Stimulated activated CD4-positive, alpha-beta T cell treated with anti-CD3 and anti-CD28 coated beads, Interleukin-1b, Interleukin-23, amount 100 ng/mL, for 48 hours (primary cell): ENCODE data around the gene ERBB4.

Experiments used
- DNase-seq: peaks from one replicate; pipeline ENCODE4 v3.0.0-alpha.2; 2020

Gene ERBB4

DNA sequence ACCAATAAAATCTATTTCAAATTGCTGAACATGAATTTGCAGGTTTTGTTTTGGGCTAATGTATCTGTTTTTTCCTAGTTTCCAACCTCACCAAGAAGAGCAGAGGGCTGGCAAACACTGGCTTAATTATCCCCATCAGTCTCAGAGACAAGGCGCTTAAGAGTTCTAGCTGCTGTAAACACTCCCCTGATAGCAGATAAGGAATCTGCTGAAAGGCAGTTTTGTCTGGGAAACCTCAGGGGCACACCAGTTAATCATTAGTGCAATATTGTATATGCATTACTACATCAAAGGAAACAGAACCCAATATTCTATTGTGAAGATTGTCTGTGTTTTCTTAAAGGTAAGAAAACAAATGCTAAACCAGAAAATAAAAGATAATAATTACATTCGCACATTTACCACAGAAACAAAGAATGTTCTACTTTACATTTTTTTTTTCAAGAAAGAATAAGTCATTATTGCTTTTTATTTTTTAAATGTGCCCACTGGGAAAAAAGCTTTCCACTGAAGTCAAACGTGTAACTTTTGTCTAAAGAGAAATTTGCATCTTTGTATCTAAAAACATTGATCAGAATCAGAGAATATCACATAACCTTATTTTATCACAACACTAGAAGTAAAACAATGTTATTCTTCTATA, 179.1 kb downstream of the ERBB4 start:
- no peak for DNase-seq

DNA sequence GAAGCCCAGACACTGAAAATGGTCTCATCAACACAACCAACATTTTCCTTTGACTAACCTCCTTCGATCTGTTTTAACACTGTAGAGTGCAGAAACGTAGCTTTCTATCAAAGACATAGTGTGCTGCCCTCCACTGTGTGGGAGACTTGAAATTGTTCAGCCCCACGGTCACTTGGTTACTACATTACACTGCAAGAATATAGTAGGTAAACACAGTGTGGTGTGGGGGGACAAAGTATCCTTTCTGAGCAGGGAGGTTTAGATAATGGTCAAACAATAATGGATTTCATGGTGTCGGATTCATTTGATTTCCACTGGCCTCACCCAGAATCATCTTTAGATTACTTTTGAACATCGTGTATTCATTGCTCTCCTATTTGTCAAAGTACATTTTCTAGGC, 181.0 kb downstream of the ERBB4 start:
- DNase-seq: no peak

DNA sequence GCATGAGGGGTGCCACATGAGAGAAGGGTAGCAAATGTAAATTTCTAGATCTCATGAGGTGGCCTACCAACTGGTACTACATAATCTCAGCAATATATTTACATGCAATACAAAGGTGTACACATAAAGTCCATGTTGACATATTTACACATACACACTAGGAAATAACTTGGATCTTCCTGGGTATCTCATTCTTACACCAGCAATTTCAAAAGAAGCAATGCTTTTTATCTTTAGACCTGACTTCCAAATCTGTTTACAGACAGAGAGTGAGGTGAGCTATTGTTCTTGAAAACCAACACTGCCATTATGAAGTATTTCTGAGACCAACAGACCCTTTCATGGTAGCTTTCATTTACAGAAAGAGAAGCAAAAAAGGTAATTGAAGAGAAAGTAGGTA, 184.2 kb downstream of the ERBB4 start:
- no peak for DNase-seq

DNA sequence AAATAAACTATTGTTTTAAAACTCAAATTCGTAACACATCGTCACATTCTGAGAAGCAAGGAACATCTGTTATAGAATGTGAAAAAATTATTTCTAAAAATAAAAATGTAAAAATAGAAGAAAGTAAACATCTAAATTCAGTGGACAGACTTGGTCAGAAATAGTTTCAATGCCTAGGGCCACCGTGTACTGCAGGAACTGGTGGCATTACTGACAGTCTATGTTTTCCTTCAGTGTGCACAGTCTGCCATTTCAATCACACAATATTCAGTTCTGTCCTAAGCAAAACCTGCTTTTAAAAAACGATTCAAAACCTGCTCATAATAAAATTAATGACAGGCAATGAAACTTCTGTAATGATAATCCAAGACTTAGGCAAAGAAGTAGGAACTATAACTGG, 190.1 kb downstream of the ERBB4 start:
- DNase-seq: no peak

DNA sequence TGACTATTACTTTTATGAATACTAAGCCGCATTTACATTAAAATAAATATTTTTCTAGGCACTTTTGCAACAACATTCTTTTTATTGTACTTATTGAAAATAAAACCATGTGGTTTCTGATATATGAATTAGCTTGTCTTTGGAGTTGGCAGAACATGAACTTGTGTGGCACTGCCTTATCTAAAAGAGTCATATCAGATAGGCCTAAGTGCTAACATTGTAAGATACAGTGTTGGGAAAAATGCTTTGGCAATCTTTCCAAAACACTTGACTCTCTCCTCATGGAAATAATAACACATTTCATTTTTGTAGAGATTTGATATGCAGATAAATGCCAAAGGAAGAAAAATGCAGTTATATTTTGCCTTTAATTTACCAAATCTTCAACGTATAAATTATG, 191.7 kb downstream of the ERBB4 start:
- DNase-seq: no peak

DNA sequence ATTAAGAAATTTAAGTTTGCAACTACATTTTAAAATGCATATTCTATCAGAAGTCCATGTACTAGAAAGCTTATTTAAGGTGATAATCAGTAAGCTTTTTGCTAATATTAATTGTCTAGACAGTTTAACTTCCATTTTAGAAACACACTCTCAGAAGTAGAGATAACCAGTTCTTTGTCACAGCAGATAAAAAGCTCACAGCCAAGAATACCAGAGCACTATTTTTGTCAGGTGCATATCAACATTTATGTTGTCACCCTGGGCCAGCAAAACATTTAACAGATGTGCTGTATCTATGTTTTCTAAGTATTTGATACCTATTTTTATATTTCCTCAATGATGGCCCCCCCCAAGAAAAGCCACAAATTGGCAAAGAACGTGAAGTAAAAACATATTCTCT, 192.6 kb downstream of the ERBB4 start:
- no peak for DNase-seq

DNA sequence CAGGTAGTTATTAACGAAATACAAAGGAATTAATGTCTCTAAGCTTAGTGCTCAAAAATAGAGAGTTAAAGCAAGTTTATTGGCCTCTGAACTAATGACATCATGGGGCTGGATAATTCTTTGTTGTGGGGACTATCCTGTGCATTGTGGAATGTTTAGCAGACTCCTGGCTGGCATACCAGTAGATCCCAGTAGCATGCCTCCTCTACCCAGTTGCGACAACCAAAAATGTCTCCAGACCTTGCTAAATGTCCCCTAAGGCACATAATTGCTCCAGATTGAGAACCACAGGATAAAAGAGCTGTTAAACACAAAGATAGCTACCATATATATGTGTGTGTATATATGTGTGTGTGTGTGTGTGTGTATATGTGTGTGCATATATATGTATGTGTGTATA, 194.5 kb downstream of the ERBB4 start:
- DNase-seq: no peak

DNA sequence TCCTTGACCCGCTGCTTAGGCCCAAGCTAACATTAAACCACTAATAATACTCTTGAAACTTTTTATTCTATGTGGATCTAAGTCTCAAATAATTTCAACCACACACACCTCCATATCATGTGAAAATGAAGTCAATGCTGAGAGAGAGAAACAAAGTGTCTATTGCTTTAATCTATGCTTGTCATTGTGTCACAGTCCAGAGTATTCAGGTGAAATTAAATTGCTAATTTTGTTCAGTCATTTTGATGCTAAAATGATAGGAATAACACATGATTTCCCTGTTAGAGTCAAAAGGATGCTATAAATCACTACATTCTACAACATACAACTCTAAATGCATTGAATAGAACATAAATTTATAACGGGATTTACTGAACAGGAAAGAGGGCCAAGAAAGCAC, 195.4 kb downstream of the ERBB4 start:
- DNase-seq: no peak

DNA sequence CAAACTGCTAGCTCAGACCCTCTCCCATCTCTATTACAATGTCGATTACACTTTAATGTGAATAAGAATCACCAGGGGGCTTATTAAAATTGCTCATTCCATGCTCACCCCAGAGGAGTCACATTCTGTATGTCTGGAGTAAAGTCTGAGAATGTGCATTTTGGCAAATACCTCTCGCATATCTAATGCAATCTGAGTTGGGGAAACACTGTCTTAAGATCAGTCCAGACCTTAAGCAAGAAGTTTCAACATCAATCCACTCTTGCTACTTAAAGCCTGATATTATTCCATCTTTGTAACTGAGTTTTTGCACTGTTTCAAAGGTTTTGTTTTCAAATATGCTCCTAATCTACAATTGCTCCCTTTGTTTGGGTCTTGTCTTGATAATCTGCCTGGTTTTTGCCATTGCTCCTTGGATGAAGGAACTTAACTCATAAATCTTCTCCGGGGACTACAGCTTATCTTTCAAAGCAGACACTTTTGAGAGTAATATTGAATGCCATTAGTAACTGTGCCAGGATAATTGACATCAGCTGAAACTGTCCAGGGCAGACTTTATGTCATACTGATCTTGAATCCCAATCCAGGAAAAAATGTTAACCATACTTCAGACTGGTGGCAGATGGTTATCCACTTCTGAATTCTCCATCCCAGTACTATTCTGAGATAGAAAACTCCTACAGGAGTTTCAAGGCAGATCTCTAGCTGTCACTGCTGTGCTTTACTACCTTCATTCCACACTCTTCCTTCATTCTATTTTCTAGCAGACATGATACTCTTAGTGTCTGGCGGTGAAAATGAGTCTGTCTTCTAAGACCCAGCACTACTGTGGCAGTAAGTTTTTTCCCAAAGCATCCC, 200.9 kb downstream of the ERBB4 start:
- DNase-seq: no peak

DNA sequence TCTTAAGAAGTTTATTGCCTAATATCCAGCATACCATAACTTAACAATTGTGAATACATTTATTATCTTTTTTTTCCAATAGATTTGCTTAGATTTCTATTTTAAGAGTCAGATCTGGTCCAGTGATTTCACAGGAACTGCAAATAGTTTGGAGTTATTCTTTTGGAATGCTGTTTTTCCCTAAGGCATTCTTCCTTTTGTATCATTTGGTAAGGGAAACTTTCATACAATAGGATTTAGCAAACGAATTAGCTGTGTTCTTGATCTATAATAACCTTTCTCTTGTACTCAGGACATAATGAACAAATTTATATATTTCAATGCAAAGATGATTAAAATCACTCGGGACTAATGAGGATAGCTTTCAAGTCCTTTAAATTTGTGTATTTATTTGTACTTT, 201.6 kb downstream of the ERBB4 start:
- no peak for DNase-seq

DNA sequence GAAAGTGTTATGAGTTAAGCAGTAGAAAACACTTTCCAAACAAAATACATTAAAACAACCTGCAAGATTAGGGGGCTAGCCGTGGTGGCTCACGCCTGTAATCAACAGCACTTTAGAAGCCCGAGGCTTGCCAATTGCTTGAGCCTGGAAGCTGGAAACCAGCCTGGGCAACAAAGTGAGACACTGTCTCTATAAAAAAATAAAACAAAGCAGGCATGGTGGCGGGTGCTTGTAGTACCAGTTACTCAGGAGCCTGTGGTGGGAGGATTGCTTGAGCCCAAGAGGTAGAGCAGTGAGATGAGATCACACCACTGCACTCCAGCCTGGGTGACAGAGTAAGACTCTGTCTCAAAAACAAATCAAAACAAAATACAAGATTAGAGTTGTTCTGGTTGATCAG, 208.3 kb downstream of the ERBB4 start:
- DNase-seq: no peak

DNA sequence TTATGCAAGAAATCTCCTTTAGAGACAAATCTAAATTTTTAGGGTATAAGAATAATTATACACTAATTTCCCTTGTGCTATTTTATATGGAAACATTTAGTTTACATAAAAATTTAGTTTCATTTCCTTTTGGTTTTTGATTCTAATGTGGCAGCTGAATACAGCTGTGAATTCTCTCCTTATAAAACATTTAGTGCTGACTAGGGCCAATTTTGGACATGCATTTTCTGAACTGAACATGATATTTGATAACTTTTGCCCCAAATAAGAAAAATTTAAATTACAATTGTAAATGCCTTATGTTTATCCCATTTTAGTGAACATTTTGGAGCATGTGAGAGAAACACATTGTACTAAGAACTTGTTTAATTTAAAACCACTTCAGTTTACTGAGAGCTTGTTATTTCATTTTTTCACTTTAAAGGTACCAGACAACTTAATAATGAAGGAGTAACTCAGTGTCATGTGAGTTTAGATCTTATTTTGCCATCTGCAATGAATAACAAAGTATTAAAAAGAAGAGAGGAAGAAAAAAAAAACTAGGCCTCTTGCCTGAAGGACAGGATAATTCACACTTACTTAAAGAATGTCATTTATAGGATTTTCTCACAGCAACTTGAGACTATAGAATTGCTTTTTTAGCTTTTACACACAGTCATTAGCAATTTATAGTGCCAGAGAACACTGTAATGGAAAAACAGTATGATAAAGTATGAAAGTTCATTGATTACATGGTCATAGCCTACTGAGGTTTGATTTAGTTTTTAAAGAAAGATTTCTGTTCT, 209.7 kb downstream of the ERBB4 start:
- no peak for DNase-seq

DNA sequence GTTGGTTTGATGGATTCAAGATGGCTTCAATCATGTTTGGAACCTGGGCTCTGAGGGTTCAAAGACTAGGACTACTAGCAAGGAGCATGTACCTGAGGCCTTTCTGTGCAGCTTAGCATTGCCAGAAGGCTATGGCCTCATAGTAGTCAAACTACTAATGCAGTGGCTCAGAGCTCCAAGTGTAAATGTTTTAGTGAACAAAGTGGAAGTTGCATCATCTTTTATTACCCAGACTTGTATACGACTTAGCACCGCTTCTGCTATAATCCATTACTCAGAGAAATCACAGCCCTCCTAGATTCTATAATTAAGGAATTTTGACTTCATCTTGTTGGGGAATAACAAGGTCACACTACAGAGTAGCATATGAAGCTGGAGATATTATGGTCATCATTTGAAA, 210.5 kb downstream of the ERBB4 start:
- no peak for DNase-seq

DNA sequence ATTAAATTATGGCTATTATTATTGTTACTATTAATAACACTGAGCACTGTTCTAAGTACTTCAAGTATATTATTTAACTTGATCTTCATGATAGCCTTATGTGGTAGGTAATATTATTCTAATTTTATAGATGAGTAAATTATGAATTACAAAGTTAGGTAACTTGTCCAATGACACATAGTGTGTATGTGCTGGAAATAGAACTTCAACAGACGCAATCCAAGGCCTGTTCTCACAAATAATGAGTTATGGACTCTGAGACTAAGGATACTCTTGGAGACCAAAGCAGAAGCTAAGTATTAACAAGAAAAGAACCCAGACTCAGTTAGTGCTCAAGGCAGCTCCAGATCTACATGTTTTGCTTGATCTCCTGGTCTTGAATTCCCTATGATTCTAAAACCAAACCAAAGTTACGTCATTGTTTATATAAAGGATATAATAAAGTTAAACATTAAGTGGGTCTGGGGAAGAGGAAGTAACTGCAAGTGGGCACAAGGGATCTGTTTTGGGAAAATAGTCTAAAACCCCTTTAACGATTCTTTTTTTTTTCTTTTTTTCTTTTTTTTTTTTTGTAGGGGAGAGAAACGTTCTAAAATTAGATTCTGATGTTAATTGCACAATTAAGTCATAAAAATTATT, 211.3 kb downstream of the ERBB4 start:
- DNase-seq: no peak

DNA sequence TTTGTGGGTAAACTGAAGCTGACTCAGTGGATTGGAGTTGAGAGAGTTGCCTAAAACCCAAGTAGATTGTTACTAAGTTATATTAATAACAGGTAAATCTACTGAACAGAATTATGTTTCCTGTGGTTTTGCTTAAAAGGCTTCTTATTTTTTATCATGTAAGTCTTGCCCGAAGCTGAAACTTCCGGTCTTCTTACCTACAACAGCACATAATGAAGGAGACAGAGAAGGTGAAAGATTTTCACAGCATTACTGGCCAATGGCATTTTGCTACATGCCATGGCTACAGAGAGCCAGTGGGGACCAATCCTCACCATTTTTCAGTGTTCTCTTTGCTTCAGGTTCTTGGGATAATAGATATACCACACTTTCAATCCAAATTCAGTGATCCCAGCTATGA, 220.0 kb downstream of the ERBB4 start:
- no peak for DNase-seq

DNA sequence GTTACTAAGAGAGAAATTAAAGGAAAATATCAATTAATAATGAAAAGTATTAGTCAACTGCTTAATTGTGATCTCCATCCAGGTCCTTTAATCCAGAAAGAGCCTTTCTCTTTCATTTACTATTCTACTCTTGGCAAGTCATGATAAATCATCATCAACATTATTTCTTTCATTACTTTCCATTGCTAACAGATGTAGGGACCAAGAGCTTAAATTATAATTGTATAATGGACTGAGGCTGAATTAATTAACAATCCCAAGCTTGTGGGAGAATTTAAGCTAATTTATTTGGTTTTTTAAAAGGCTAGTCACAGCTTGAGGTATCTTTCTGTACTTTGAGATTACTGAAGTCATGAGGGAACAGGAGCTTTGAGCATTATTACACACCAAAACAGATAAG, 223.9 kb downstream of the ERBB4 start:
- DNase-seq: no peak

DNA sequence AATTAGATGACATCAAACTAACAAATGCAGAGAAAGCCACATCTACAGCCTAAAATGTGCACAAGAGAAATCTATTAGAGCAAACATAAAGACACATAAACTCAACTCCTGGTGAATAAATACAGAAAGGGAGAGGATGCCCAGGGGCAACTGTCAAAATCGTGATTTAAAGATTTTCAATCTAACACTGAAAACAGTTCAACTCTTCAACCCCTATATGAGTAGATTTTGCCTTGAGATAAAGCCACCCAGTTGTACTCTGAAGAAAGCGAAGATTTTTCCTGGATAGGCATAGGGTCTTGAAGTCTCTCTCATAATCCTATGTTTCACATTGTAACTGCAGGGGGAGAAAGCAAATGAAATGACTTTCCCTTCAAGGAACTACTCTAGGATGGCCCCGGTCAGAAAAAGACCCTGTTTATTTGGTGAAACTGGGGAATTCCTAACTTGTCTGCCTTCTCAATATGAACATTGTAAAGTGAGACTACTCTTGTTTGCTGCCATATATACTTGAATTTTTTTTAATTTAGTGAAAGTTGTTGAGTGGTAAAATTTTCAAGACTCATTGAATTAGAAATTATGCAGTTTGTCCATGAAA, 226.7 kb downstream of the ERBB4 start:
- DNase-seq: no peak

DNA sequence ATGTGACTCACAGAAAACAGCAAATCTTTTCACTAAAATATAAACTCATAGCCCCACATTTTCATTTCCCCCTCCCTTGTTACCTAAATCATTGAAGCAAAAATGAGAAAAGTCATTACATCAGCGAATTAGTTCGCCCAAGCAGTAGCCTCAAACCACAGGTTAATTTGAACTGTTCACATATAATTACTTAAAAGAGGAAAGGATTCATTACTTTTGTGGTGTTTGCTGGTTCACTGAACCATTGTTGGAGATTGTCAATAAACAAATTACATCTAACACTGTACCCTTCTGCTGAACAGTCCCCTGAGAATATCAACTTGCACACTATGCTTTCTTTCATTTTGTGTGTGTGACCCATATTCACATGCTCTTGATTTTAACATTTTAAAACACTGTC, 238.7 kb downstream of the ERBB4 start:
- DNase-seq: no peak

DNA sequence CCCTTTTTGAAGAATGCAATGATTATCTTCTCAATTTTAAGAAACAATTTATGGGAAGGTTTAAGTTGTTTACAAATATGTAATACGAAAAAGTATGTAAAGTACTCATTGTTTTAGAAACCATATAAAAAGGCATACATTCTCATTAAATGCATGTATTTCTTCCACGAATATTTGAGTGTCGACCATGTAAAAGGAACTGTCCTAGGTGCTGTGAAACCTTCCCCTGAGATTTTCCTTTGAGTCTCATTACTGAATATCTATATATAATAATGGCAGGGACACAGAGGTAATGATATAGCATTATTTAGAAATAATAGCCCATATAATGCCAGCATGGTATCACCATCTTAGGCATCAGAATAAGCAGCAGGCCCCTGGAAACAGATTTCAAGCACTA, 239.3 kb downstream of the ERBB4 start:
- DNase-seq: no peak

DNA sequence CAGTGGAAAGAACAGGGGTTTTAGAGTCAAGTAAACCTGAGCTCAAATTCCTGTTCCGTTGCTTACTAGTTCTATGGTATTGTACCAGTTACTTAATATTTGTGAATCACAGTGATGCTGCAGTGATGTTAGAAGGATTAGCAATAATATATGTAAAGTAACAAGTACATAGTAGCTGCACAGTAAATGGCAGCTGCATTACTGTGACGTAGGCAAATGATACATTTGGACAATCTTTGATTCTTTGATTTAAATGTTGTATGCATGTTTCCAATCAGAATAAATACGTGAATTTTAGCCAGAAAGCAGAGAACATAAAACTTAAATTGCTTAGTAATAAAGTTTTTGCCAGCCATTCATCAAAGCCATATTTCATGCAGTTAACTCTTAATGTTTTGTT, 243.0 kb downstream of the ERBB4 start:
- DNase-seq: no peak

DNA sequence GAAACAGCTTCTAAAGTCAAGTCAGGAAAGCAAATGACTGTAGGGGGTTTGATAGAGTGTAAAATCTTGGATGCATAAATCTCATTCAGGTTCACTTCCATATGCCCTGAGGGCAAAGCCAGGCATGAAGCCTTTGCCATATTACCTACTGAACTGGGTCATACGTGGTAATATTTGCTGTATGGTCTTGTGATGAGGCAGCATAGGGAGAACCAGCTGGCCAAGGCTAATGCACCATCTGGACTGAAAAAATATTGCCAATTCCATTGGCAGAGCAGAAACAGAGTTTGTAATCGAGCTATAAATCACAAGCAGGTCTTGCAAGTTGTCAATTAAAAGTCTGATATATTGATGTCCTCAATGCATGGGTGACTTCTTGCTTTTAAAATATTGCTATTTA, 243.8 kb downstream of the ERBB4 start:
- no peak for DNase-seq

DNA sequence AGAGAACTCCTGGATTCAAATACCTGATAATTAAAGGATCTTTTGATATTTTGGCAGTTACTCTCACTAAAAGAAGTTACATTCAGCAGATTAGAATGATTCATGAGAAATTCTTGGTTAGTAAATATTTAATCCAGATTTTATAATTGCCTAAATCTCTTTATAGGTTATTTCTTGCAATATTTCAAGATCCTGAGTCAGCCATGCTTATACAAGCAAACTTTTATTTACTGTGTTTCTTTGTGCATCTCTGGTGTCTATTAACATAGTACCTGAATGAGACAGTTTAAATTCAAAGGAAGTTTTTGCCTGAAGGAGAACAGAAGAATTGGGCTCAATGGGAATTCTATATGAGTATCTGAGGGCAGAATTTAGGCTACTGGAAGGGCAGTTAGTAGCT, 249.3 kb downstream of the ERBB4 start:
- no peak for DNase-seq

DNA sequence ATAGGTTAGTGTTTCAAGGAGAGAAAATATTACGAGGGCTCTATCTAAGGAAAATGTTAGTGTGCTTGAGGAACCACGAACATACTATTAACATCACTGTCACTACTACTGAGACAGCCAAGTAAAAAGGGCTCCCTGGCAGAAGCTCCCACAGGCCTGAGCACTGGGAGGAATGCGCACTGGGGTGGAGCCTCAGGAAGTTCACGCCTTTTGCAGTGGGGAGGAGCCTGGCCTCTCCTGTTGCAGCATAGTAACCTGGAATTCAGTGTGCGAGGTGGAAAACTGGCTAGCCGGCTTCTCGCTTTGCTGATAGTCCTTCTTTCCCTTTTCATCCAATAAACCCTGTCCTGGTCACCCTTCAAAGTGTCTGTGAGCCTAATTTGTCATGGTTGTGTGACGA, 250.3 kb downstream of the ERBB4 start:
- DNase-seq: no peak
